HG02973 (cell line): ENCODE data around the gene USP17L15.
"Not testable (repeated sequence)": the region's sequence is repeated elsewhere in the genome, so short reads cannot be mapped to it uniquely, and the experiment has no call there.

Source experiments
- ATAC-seq: cut with Tn5 transposase; IDR thresholded peaks from one replicate; pipeline ENCODE4 v1.9.1; 2021; ENCODE audit warnings: moderate library complexity; ENCODE audit not compliant: unreplicated experiment

USP17L15 gene, protein sequence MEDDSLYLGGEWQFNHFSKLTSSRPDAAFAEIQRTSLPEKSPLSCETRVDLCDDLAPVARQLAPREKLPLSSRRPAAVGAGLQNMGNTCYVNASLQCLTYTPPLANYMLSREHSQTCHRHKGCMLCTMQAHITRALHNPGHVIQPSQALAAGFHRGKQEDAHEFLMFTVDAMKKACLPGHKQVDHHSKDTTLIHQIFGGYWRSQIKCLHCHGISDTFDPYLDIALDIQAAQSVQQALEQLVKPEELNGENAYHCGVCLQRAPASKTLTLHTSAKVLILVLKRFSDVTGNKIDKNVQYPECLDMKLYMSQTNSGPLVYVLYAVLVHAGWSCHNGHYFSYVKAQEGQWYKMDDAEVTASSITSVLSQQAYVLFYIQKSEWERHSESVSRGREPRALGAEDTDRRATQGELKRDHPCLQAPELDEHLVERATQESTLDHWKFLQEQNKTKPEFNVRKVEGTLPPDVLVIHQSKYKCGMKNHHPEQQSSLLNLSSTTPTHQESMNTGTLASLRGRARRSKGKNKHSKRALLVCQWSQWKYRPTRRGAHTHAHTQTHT

DNA sequence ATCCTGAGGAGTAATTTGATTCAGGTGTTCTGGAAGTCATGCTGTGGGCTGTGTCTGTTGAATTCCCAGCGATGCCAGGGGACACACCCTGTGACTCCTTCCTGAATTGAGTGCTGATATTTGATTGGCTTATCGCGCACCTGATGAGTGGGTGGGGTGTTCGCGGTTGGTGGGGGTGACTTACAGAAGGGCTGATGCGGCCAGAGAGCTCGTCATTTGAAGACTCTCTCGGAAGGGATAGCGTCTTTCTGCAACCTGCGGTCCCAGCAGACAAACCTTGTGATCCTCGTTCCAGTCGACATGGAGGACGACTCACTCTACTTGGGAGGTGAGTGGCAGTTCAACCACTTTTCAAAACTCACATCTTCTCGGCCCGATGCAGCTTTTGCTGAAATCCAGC lies at the start of gene USP17L15:
Gene USP17L15, plus strand, starts transcription at position 301 of the 400 bp plus-strand sequence. Its CDS starts 0 bp downstream, at position 301.
- not testable (repeated sequence) for ATAC-seq

DNA sequence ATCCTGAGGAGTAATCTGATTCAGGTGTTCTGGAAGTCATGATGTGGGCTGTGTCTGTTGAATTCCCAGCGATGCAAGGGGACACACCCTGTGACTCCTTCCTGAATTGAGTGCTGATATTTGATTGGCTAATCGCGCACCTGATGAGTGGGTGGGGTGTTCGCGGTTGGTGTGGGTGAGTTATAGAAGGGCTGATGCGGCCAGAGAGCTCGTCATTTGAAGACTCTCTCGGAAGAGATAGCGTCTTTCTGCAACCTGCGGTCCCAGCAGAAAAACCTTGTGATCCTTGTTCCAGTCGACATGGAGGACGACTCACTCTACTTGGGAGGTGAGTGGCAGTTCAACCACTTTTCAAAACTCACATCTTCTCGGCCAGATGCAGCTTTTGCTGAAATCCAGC lies 23.8 kb upstream of the USP17L15 start, which contains the start of gene USP17L10:
Gene USP17L10, plus strand, starts transcription at position 301 of the 400 bp plus-strand sequence. Its CDS starts 0 bp downstream, at position 301.
- ATAC-seq: not testable (repeated sequence)

DNA sequence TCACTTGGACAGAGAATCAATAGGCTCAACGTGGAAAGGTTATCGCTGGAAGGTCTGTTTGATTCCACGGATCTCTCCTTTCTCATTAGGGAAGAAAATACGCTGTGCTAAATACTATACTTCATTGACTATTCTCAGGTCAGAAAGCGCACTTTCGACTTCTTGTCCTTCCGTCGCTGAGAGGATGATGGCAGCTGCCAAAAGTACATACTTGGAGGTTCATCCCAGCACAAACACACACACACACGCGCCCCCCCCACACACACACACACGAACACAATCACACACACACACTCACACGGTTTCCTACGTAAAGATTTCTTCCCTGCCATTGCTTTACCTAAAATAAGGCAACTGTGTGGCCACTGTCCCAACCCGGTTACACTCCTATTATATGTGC lies 19.5 kb upstream of the USP17L15 start:
- ATAC-seq: not testable (repeated sequence)

DNA sequence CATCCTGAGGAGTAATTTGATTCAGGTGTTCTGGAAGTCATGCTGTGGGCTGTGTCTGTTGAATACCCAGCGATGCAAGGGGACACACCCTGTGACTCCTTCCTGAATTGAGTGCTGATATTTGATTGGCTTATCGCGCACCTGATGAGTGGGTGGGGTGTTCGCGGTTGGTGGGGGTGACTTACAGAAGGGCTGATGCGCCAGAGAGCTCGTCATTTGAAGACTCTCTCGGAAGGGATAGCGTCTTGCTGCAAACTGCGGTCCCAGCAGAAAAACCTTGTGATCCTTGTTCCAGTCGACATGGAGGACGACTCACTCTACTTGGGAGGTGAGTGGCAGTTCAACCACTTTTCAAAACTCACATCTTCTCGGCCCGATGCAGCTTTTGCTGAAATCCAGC lies 19.1 kb upstream of the USP17L15 start, which contains the start of gene USP17L11:
Gene USP17L11, plus strand, starts transcription at position 301 of the 400 bp plus-strand sequence. Its CDS starts 0 bp downstream, at position 301.
- ATAC-seq: not testable (repeated sequence)

DNA sequence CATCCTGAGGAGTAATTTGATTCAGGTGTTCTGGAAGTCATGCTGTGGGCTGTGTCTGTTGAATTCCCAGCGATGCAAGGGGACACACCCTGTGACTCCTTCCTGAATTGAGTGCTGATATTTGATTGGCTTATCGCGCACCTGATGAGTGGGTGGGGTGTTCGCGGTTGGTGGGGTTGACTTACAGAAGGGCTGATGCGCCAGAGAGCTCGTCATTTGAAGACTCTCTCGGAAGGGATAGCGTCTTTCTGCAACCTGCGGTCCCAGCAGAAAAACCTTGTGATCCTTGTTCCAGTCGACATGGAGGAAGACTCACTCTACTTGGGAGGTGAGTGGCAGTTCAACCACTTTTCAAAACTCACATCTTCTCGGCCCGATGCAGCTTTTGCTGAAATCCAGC lies 14.3 kb upstream of the USP17L15 start, which contains the start of gene USP17L12:
Gene USP17L12, plus strand, starts transcription at position 301 of the 400 bp plus-strand sequence. Its CDS starts 0 bp downstream, at position 301.
- ATAC-seq: not testable (repeated sequence)

DNA sequence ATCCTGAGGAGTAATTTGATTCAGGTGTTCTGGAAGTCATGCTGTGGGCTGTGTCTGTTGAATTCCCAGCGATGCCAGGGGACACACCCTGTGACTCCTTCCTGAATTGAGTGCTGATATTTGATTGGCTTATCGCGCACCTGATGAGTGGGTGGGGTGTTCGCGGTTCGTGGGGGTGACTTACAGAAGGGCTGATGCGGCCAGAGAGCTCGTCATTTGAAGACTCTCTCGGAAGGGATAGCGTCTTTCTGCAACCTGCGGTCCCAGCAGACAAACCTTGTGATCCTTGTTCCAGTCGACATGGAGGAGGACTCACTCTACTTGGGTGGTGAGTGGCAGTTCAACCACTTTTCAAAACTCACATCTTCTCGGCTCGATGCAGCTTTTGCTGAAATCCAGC lies 9.6 kb upstream of the USP17L15 start, which contains the start of gene USP17L13:
Gene USP17L13, plus strand, starts transcription at position 301 of the 400 bp plus-strand sequence. Its CDS starts 0 bp downstream, at position 301.
- ATAC-seq: not testable (repeated sequence)

DNA sequence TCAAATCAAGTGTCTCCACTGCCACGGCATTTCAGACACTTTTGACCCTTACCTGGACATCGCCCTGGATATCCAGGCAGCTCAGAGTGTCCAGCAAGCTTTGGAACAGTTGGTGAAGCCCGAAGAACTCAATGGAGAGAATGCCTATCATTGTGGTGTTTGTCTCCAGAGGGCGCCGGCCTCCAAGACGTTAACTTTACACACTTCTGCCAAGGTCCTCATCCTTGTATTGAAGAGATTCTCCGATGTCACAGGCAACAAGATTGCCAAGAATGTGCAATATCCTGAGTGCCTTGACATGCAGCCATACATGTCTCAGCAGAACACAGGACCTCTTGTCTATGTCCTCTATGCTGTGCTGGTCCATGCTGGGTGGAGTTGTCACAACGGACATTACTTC lies 3.9 kb upstream of the USP17L15 start:
- ATAC-seq: not testable (repeated sequence)

DNA sequence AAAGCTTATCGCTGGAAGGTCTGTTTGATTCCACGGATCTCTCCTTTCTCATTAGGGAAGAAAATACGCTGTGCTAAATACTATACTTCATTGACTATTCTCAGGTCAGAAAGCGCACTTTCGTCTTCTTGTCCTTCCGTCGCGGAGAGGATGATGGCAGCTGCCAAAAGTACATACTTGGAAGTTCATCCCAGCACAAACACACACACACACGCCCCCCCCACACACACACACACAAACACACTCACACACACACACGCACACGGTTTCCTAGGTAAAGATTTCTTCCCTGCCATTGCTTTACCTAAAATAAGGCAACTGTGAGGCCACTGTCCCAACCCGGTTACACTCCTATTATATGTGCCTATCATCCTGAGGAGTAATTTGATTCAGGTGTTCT lies 4.3 kb downstream of the USP17L15 start:
- not testable (repeated sequence) for ATAC-seq

DNA sequence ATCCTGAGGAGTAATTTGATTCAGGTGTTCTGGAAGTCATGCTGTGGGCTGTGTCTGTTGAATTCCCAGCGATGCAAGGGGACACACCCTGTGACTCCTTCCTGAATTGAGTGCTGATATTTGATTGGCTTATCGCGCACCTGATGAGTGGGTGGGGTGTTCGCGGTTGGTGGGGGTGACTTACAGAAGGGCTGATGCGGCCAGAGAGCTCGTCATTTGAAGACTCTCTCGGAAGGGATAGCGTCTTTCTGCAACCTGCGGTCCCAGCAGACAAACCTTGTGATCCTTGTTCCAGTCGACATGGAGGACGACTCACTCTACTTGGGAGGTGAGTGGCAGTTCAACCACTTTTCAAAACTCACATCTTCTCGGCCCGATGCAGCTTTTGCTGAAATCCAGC lies 9.4 kb downstream of the USP17L15 start, which contains the start of gene USP17L17:
Gene USP17L17, plus strand, starts transcription at position 301 of the 400 bp plus-strand sequence. Its CDS starts 0 bp downstream, at position 301.
- not testable (repeated sequence) for ATAC-seq

DNA sequence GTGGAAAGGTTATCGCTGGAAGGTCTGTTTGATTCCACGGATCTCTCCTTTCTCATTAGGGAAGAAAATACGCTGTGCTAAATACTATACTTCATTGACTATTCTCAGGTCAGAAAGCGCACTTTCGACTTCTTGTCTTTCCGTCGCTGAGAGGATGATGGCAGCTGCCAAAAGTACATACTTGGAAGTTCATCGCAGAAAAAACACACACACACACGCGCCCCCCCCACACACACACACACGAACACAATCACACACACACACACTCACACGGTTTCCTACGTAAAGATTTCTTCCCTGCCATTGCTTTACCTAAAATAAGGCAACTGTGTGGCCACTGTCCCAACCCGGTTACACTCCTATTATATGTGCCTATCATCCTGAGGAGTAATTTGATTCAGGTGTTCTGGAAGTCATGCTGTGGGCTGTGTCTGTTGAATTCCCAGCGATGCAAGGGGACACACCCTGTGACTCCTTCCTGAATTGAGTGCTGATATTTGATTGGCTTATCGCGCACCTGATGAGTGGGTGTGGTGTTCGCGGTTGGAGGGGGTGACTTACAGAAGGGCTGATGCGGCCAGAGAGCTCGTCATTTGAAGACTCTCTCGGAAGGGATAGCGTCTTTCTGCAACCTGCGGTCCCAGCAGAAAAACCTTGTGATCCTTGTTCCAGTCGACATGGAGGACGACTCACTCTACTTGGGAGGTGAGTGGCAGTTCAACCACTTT lies 13.9 kb downstream of the USP17L15 start, which contains the start of gene USP17L18:
Gene USP17L18, plus strand, starts transcription at position 678 of the 728 bp plus-strand sequence. Its CDS starts 0 bp downstream, at position 678.
- not testable (repeated sequence) for ATAC-seq

DNA sequence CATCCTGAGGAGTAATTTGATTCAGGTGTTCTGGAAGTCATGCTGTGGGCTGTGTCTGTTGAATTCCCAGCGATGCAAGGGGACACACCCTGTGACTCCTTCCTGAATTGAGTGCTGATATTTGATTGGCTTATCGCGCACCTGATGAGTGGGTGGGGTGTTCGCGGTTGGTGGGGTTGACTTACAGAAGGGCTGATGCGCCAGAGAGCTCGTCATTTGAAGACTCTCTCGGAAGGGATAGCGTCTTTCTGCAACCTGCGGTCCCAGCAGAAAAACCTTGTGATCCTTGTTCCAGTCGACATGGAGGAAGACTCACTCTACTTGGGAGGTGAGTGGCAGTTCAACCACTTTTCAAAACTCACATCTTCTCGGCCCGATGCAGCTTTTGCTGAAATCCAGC lies 18.9 kb downstream of the USP17L15 start, which contains the start of gene USP17L19:
Gene USP17L19, plus strand, starts transcription at position 301 of the 400 bp plus-strand sequence. Its CDS starts 0 bp downstream, at position 301.
- not testable (repeated sequence) for ATAC-seq

DNA sequence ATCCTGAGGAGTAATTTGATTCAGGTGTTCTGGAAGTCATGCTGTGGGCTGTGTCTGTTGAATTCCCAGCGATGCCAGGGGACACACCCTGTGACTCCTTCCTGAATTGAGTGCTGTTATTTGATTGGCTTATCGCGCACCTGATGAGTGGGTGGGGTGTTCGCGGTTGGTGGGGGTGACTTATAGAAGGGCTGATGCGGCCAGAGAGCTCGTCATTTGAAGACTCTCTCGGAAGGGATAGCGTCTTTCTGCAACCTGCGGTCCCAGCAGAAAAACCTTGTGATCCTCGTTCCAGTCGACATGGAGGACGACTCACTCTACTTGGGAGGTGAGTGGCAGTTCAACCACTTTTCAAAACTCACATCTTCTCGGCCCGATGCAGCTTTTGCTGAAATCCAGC lies 23.6 kb downstream of the USP17L15 start, which contains the start of gene USP17L20:
Gene USP17L20, plus strand, starts transcription at position 301 of the 400 bp plus-strand sequence. Its CDS starts 0 bp downstream, at position 301.
- ATAC-seq: not testable (repeated sequence)

DNA sequence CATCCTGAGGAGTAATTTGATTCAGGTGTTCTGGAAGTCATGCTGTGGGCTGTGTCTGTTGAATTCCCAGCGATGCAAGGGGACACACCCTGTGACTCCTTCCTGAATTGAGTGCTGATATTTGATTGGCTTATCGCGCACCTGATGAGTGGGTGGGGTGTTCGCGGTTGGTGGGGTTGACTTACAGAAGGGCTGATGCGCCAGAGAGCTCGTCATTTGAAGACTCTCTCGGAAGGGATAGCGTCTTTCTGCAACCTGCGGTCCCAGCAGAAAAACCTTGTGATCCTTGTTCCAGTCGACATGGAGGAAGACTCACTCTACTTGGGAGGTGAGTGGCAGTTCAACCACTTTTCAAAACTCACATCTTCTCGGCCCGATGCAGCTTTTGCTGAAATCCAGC lies 28.4 kb downstream of the USP17L15 start, which contains the start of gene USP17L21:
Gene USP17L21, plus strand, starts transcription at position 301 of the 400 bp plus-strand sequence. Its CDS starts 0 bp downstream, at position 301.
- not testable (repeated sequence) for ATAC-seq

DNA sequence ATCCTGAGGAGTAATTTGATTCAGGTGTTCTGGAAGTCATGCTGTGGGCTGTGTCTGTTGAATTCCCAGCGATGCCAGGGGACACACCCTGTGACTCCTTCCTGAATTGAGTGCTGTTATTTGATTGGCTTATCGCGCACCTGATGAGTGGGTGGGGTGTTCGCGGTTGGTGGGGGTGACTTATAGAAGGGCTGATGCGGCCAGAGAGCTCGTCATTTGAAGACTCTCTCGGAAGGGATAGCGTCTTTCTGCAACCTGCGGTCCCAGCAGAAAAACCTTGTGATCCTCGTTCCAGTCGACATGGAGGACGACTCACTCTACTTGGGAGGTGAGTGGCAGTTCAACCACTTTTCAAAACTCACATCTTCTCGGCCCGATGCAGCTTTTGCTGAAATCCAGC lies 33.1 kb downstream of the USP17L15 start, which contains the start of gene USP17L22:
Gene USP17L22, plus strand, starts transcription at position 301 of the 400 bp plus-strand sequence. Its CDS starts 0 bp downstream, at position 301.
- ATAC-seq: not testable (repeated sequence)

DNA sequence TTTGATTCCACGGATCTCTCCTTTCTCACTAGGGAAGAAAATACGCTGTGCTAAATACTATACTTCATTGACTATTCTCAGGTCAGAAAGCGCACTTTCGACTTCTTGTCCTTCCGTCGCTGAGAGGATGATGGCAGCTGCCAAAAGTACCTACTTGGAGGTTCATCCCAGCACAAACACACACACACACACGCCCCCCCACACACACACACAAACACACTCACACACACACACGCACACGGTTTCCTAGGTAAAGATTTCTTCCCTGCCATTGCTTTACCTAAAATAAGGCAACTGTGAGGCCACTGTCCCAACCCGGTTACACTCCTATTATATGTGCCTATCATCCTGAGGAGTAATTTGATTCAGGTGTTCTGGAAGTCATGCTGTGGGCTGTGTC lies 37.5 kb downstream of the USP17L15 start:
- not testable (repeated sequence) for ATAC-seq
